Vagina (tissue), 2 donors: ENCODE results near the gene LRRC59. TPM values are rescaled to one million over a fixed set of nuclear protein-coding genes. Genes with fewer than 3 reads are reported as not detected.

Source experiments
- DNase-seq, 2 donors: peaks; one replicate each; pipeline ENCODE4 v3.0.0-alpha.2; 2017; ENCODE audit errors: extremely low spot score in 2 of 2
- H3K27ac ChIP-seq: fragments of 200-600 bp; sonication (generic); one replicate; pipeline ENCODE4 v1.5.1; 2019
- H3K27me3 ChIP-seq: fragments of 200-600 bp; sonication (generic); one replicate; pipeline ENCODE4 v1.5.1; 2019
- H3K36me3 ChIP-seq, 2 donors: fragments of 200-600 bp; sonication (generic); one replicate each; pipeline ENCODE4 v1.5.1; 2017 to 2019
- H3K4me1 ChIP-seq: fragments of 200-600 bp; sonication (generic); one replicate; pipeline ENCODE4 v1.5.1; 2019
- H3K4me3 ChIP-seq, 2 donors: fragments of 200-600 bp; sonication (generic); 1 replicate in 1 of 2; 2 replicates in 1 of 2; pipeline ENCODE4 v1.5.1; 2016 to 2019
- H3K9me3 ChIP-seq: fragments of 200-600 bp; sonication (generic); one replicate; pipeline ENCODE4 v1.5.1; 2019
- POLR2A ChIP-seq, 2 donors: fragments of 450-650 bp; IDR thresholded peaks; one replicate each; pipeline ENCODE4 v1.6.1; 2017; ENCODE audit warnings: antibody characterized with exemption in 2 of 2, mild to moderate bottlenecking in 2 of 2, moderate library complexity in 2 of 2
- POLR2AphosphoS5 ChIP-seq, 2 donors: sonication (generic); formaldehyde crosslinking; IDR thresholded peaks; one replicate each; pipeline ENCODE4 v1.9.0; 2017; ENCODE audit warnings: antibody characterized with exemption in 2 of 2, mild to moderate bottlenecking in 2 of 2, low read depth in 1 of 2; ENCODE audit not compliant: insufficient read depth in 1 of 2
- intact Hi-C: fragments of 100-400 bp; cut with DNase I; formaldehyde crosslinking; loops from one replicate; pipeline ENCODE4 v1.15.1; 2023
- total RNA-seq: library from RNA; depleted of rRNA; stranded (reverse); fragments of >200 nt; gene quantifications from one replicate; pipeline ENCODE4 v1.2.3, GENCODE V29; 2016
- TF ChIP-seq, protein P1 (sequence below), 3 experiments: fragments of 450-650 bp in 2 of 3; fragments of 200-600 bp in 1 of 3; sonication (generic) in 1 of 3; IDR thresholded peaks; one replicate each; pipeline ENCODE4 v1.5.1; 2017 to 2019; ENCODE audit warnings: antibody characterized with exemption in 3 of 3, mild to moderate bottlenecking in 2 of 3, moderate library complexity in 2 of 3

Gene LRRC59
- total RNA-seq, 1 donor from 2014 or later, result 49.6 TPM

DNA sequence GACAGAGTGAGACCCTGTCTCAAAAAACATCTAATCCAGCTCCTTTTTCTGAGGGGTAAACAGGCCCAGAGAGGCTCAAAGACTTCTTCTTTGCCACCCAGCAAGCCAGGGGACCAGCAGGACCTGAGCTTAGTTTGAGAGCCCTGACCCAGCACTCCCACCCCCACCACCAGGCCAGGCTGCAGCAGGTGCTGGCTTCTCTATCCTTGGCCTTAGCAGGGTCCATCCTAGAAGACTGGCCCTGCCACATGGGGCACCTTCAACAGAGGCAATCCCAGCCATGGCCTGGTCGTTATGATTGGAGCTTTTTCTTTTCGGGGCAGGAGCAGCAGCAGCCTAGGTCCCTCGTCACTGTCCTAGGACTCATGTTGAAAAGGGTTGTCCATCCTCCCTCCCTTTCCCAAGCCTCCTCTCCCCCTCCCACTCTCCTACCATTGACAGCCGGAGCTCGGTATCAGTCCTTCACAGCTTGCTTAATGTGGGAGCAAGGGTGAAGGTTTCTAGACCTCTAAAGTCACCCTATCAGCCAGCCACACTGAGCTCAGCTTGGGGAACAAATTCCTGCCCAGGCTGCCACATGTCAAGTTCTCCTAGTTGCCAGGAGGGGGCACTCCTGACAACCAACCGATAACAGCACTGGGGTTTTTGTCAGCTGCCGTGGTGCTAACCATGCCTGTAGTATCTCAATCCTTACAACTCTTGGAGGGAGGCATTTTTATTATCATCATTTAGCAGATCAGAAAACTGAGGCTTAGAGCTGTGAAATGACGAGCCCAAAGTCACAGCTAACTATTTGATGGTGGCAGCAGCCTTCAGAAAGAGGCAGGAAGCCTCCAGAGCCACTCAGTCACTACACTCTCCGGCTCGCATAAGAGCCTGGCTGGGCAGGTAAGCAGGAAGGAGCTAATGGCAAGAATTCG lies 35.5 kb downstream of the LRRC59 start:
- intact Hi-C loops, result no loop called here
- no peaks in the 10 kb centered on the region for H3K9me3 ChIP-seq
- no peak for TF ChIP-seq POLR2A (IDR thresholded peaks at IDR 0.05)
- TF ChIP-seq, protein P1, sequence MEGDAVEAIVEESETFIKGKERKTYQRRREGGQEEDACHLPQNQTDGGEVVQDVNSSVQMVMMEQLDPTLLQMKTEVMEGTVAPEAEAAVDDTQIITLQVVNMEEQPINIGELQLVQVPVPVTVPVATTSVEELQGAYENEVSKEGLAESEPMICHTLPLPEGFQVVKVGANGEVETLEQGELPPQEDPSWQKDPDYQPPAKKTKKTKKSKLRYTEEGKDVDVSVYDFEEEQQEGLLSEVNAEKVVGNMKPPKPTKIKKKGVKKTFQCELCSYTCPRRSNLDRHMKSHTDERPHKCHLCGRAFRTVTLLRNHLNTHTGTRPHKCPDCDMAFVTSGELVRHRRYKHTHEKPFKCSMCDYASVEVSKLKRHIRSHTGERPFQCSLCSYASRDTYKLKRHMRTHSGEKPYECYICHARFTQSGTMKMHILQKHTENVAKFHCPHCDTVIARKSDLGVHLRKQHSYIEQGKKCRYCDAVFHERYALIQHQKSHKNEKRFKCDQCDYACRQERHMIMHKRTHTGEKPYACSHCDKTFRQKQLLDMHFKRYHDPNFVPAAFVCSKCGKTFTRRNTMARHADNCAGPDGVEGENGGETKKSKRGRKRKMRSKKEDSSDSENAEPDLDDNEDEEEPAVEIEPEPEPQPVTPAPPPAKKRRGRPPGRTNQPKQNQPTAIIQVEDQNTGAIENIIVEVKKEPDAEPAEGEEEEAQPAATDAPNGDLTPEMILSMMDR (IDR thresholded peaks at IDR 0.05), result peak; percentile 26 to 68 (median 32)
- H3K36me3 ChIP-seq, result peaks cover 0 to 36% of the 10 kb centered on the region in 2 donors
- no peaks in the 10 kb centered on the region for H3K27me3 ChIP-seq
- H3K4me3 ChIP-seq, result no peak overlapping the region
- no peak overlapping the region for H3K27ac ChIP-seq
- peaks cover 18% of the 10 kb centered on the region for H3K4me1 ChIP-seq
- no peak for DNase-seq

- DNase-seq, result no peak
These were observed 36.7 kb downstream of the LRRC59 start for GRCh38 chr17:50360486-50361115.

GRCh38 chr17:50359998-50360461 lies 37.3 kb downstream of the LRRC59 start:
- Histone ChIP-seq H3K36me3 (peaks cover 0 to 43% of the 10 kb centered on the region in 2 donors), H3K9me3 (no peaks in the 10 kb centered on the region), H3K4me3 (no peak overlapping the region), H3K27ac (no peak overlapping the region), H3K27me3 (no peaks in the 10 kb centered on the region), H3K4me1 (peaks cover 18% of the 10 kb centered on the region)
- TF ChIP-seq POLR2A (IDR thresholded peaks at IDR 0.05) (no peak), POLR2AphosphoS5 (IDR thresholded peaks at IDR 0.05; ENCODE audit: insufficient read depth in 1 of 2, low read depth in 1 of 2) (no peak)
- TF ChIP-seq, protein P1 (IDR thresholded peaks at IDR 0.05), result no peak
- intact Hi-C loops, result loop anchor here (10.0 kb wide), 1 partner anchor 115 kb away; the partner anchor contains the start of gene RSAD1
- no peak for DNase-seq

More at GRCh38 chr17:50360486-50361115, 36.7 kb downstream of the LRRC59 start:
- Histone ChIP-seq H3K36me3 (peaks cover 0 to 40% of the 10 kb centered on the region in 2 donors), H3K4me1 (peaks cover 18% of the 10 kb centered on the region), H3K4me3 (no peak overlapping the region), H3K27ac (no peak overlapping the region), H3K27me3 (no peaks in the 10 kb centered on the region), H3K9me3 (no peaks in the 10 kb centered on the region)
- TF ChIP-seq POLR2A (IDR thresholded peaks at IDR 0.05) (no peak), POLR2AphosphoS5 (IDR thresholded peaks at IDR 0.05; ENCODE audit: insufficient read depth in 1 of 2, low read depth in 1 of 2) (no peak)
- TF ChIP-seq, protein P1 (IDR thresholded peaks at IDR 0.05), result no peak
- intact Hi-C loops, result no loop called here

- intact Hi-C loops, result loop anchor here (10.0 kb wide), 1 partner anchor 116 kb away; the partner anchor contains the start of gene RSAD1
- Histone ChIP-seq H3K9me3 (no peaks in the 10 kb centered on the region), H3K27me3 (no peaks in the 10 kb centered on the region), H3K27ac (no peak overlapping the region), H3K4me1 (peaks cover 18% of the 10 kb centered on the region), H3K36me3 (peaks cover 0 to 51% of the 10 kb centered on the region in 2 donors), H3K4me3 (no peak overlapping the region)
- TF ChIP-seq POLR2A (IDR thresholded peaks at IDR 0.05) (no peak), POLR2AphosphoS5 (IDR thresholded peaks at IDR 0.05; ENCODE audit: insufficient read depth in 1 of 2, low read depth in 1 of 2) (no peak)
- TF ChIP-seq, protein P1 (IDR thresholded peaks at IDR 0.05), result no peak
- no peak for DNase-seq
These were observed 38.2 kb downstream of the LRRC59 start for GRCh38 chr17:50359005-50359699.
